Measurements from ENCODE around the gene ACTA1.
"Not testable (repeated sequence)": the region's sequence is repeated elsewhere in the genome, so short reads cannot be mapped to it uniquely, and the experiment has no call there.

ACTA1 gene

GRCh38 chr1:229438021-229438420 is 4.1 kb upstream of the ACTA1 start:
- DNase-seq, result no peak

- no peak for DNase-seq
These were observed 3.5 kb upstream of the ACTA1 start for GRCh38 chr1:229437443-229437842.

- no peak for DNase-seq
These were observed 2.3 kb upstream of the ACTA1 start for GRCh38 chr1:229436201-229436600.

GRCh38 chr1:229434641-229435051 is 752 bp upstream of the ACTA1 start:
- no peak for DNase-seq

GRCh38 chr1:229433364-229434004 is 410 bp downstream of the ACTA1 start:
- no peak for DNase-seq

- no peak for DNase-seq
These were observed 989 bp downstream of the ACTA1 start for GRCh38 chr1:229432905-229433304.

- DNase-seq, result no peak
These were observed 1.8 kb downstream of the ACTA1 start for GRCh38 chr1:229432116-229432461.

GRCh38 chr1:229431284-229432115 is 2.4 kb downstream of the ACTA1 start:
- DNase-seq, result no peak

GRCh38 chr1:229430761-229431283 is 3.1 kb downstream of the ACTA1 start:
- DNase-seq, result peak; percentile 11 to 31

- DNase-seq, result no peak
These were observed 5.6 kb downstream of the ACTA1 start for GRCh38 chr1:229428256-229428655.

- no peak for DNase-seq
These were observed 6.3 kb downstream of the ACTA1 start for GRCh38 chr1:229427572-229427971.

- no peak for DNase-seq
These were observed 8.2 kb downstream of the ACTA1 start for GRCh38 chr1:229425564-229426159.

- DNase-seq, result no peak
These were observed 13.1 kb downstream of the ACTA1 start for GRCh38 chr1:229420765-229421164.

- DNase-seq, result no peak
These were observed 13.7 kb downstream of the ACTA1 start for GRCh38 chr1:229420224-229420623.

- DNase-seq, result not testable (repeated sequence)
These were observed 15.3 kb downstream of the ACTA1 start for GRCh38 chr1:229418586-229418985.

- DNase-seq, result not testable (repeated sequence)
These were observed 21.1 kb downstream of the ACTA1 start for GRCh38 chr1:229412810-229413209.

GRCh38 chr1:229412056-229412455 is 21.8 kb downstream of the ACTA1 start:
- DNase-seq, result no peak

GRCh38 chr1:229411434-229412055 is 22.3 kb downstream of the ACTA1 start:
- no peak for DNase-seq

GRCh38 chr1:229410692-229411433 is 23.0 kb downstream of the ACTA1 start:
- DNase-seq, result no peak

- DNase-seq, result no peak
These were observed 23.6 kb downstream of the ACTA1 start for GRCh38 chr1:229410370-229410691.

- DNase-seq, result no peak
These were observed 24.1 kb downstream of the ACTA1 start for GRCh38 chr1:229409616-229410369.

GRCh38 chr1:229408458-229409037 is 25.3 kb downstream of the ACTA1 start:
- DNase-seq, result no peak

Data from CD4-positive, alpha-beta T cell treated with Interferon alpha-2 for 1 hour (primary cell).